Common myeloid progenitor, CD34-positive (primary cell): ENCODE results near the gene CRYZ. TPM values are rescaled to one million over a fixed set of nuclear protein-coding genes. Genes with fewer than 3 reads are reported as not detected.

Source experiments
- CTCF ChIA-PET: fragments of 350-600 bp; sonication (Branson Sonifier 250); formaldehyde crosslinking; loops from one replicate; lab custom pipeline; 2021; ENCODE audit warnings: antibody characterized with exemption; lab: Charles Lee
- POLR2A ChIA-PET: fragments of 350-600 bp; sonication (Branson Sonifier 250); formaldehyde crosslinking; loops from one replicate; lab custom pipeline; 2021; ENCODE audit warnings: antibody characterized with exemption; lab: Charles Lee
- DNase-seq, 3 donors: peaks; one replicate each; pipeline versions ENCODE4 v3.0.0 to v3.0.0-alpha.2; 2013
- H3K27ac ChIP-seq, 2 experiments: 1 replicate in 1 of 2; 2 replicates in 1 of 2; pipeline ENCODE4 v1.7.0; 2013; ENCODE audit warnings: inconsistent platforms in 2 of 2, low read length in 2 of 2, mild to moderate bottlenecking in 2 of 2, low read depth in 1 of 2, moderate library complexity in 1 of 2; ENCODE audit not compliant: severe bottlenecking in 2 of 2, insufficient read depth in 1 of 2, poor library complexity in 1 of 2
- H3K27me3 ChIP-seq, 5 experiments: replicated peaks in 2 of 5; 1 replicate in 3 of 5; 2 replicates in 2 of 5; pipeline versions ENCODE4 v1.6.1 to v1.7.0; 2013; ENCODE audit warnings: low read length in 4 of 5, mild to moderate bottlenecking in 2 of 5, moderate library complexity in 2 of 5, inconsistent platforms in 1 of 5; ENCODE audit not compliant: insufficient read depth in 5 of 5, control insufficient read depth in 4 of 5
- H3K36me3 ChIP-seq, 4 experiments: 1 replicate in 2 of 4; 2 replicates in 2 of 4; pipeline versions ENCODE4 v1.6.1 to v1.7.0; 2013; ENCODE audit warnings: low read length in 3 of 4, control low read depth in 1 of 4, mild to moderate bottlenecking in 1 of 4; ENCODE audit not compliant: control insufficient read depth in 4 of 4, insufficient read depth in 4 of 4
- H3K4me1 ChIP-seq, 4 experiments: 1 replicate in 3 of 4; 2 replicates in 1 of 4; pipeline versions ENCODE4 v1.6.1 to v1.7.1; 2013; ENCODE audit warnings: low read length in 3 of 4, mild to moderate bottlenecking in 3 of 4, control low read depth in 1 of 4, inconsistent platforms in 1 of 4, moderate library complexity in 1 of 4; ENCODE audit not compliant: control insufficient read depth in 4 of 4, insufficient read depth in 4 of 4; ENCODE audit errors: control extremely low read depth in 1 of 4
- H3K4me3 ChIP-seq, 7 experiments: 1 replicate in 4 of 7; 2 replicates in 3 of 7; pipeline versions ENCODE4 v1.5.1 to v1.7.0; 2013; ENCODE audit warnings: mild to moderate bottlenecking in 7 of 7, low read length in 6 of 7, moderate library complexity in 6 of 7, inconsistent platforms in 2 of 7, low read depth in 2 of 7, control low read depth in 1 of 7; ENCODE audit not compliant: insufficient read depth in 4 of 7, control insufficient read depth in 1 of 7; ENCODE audit errors: extremely low read depth in 1 of 7
- H3K9me3 ChIP-seq, 5 experiments: 1 replicate in 4 of 5; 2 replicates in 1 of 5; pipeline versions ENCODE4 v1.6.1 to v1.7.1; 2013; ENCODE audit warnings: low read length in 4 of 5, mild to moderate bottlenecking in 2 of 5, inconsistent platforms in 1 of 5, low read depth in 1 of 5, moderate library complexity in 1 of 5; ENCODE audit not compliant: control insufficient read depth in 4 of 5, insufficient read depth in 2 of 5; ENCODE audit errors: control extremely low read depth in 1 of 5
- WGBS: methylation state at CpG from one replicate; pipeline ENCODE4 v1.1.5; 2013; ENCODE audit not compliant: insufficient coverage; 5-methylcytosine and 5-hydroxymethylcytosine counted together
- polyA plus RNA-seq: library from polyadenylated mRNA; unstranded; fragments of 120-200 nt; gene quantifications from one replicate; pipeline ENCODE4 v1.2.1, GENCODE V29; 2013

Gene CRYZ
- polyA plus RNA-seq: 25.2 TPM

GRCh38 chr1:74732960-74733603 is at the start of gene CRYZ, which contains the start of gene TYW3:
CRYZ (minus strand) TSS chr1:74733050; CDS start chr1:74724821, 8,229 bp downstream.
TYW3 (plus strand) TSS chr1:74733152; CDS start chr1:74733245, 93 bp downstream.
- peaks cover 0 to 3% (median 0%) of the 10 kb centered on the region in 5 experiments for H3K9me3 ChIP-seq
- no peaks in the 10 kb centered on the region for H3K27me3 ChIP-seq
- WGBS: 4% methylated on average over 26 of the region's 30 CpGs
- H3K4me1 ChIP-seq: peaks cover 6 to 29% (median 17%) of the 10 kb centered on the region in 4 experiments
- ChIA-PET POLR2A (no interaction called here), CTCF (interaction anchor here (0.9 to 1.9 kb wide), 8 partner anchors 10 to 535 kb away, joined by 3 to 4 read pairs (median 3); partner anchors contain the start of genes FPGT and LRRIQ3)
- H3K27ac ChIP-seq: peak within 1 kb of the TSS; percentile 83 to 92
- H3K4me3 ChIP-seq: peak within 1 kb of the TSS; percentile 88 to 100 (median 98)
- H3K36me3 ChIP-seq: peaks cover 5 to 21% (median 15%) of the 10 kb centered on the region in 4 experiments
- DNase-seq: peak; percentile 95 to 96 (median 95)

DNA sequence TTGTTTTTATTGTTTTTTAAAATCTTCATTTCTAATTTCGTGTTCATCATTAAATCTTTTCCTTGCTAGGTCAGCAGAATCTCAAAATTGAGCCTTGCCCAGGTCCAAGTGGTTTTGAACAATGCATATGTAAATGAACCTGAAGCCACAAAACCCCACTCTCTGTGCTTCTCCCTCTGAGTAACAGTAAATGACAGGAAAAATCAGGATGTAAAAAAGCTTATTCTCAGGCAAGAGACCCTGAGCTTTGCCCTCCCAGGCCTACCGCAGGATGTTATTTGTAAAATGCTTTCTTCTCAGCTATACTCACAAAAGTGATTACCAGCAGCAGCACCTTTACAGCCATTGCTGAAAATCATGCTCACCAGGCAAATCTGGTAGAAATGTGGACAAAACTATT is 47.7 kb upstream of the CRYZ start:
- no peak for DNase-seq
- Histone ChIP-seq H3K36me3 (no peaks in the 10 kb centered on the region), H3K4me3 (no peak overlapping the region), H3K27ac (no peak overlapping the region), H3K4me1 (no peaks in the 10 kb centered on the region), H3K27me3 (peaks cover 0 to 10% (median 3%) of the 10 kb centered on the region in 5 experiments), H3K9me3 (no peaks in the 10 kb centered on the region)
- ChIA-PET CTCF (interaction anchor here (1.1 kb wide), 1 partner anchor 8 kb away, joined by 4 read pairs; no protein-coding TSS in a partner anchor), POLR2A (no interaction called here)
- WGBS: 80% methylated on average over 1 of the region's 2 CpGs

GRCh38 chr1:74779750-74780149 is 46.9 kb upstream of the CRYZ start:
- CTCF ChIA-PET: no interaction called here
- Histone ChIP-seq H3K4me1 (no peaks in the 10 kb centered on the region), H3K36me3 (no peaks in the 10 kb centered on the region), H3K4me3 (no peak overlapping the region), H3K9me3 (no peaks in the 10 kb centered on the region), H3K27ac (no peak overlapping the region), H3K27me3 (peaks cover 0 to 16% (median 3%) of the 10 kb centered on the region in 5 experiments)
- no peak for DNase-seq
- POLR2A ChIA-PET: no interaction called here

- Histone ChIP-seq H3K4me1 (no peaks in the 10 kb centered on the region), H3K4me3 (no peak overlapping the region), H3K27me3 (peaks cover 0 to 15% (median 6%) of the 10 kb centered on the region in 5 experiments), H3K27ac (no peak overlapping the region), H3K36me3 (no peaks in the 10 kb centered on the region), H3K9me3 (no peaks in the 10 kb centered on the region)
- CTCF ChIA-PET: interaction anchor here (4.5 kb wide), 1 partner anchor 425 kb away, joined by 29 read pairs; no protein-coding TSS in a partner anchor
- DNase-seq: no peak
- no CpG with 5 or more reads among the region's 1 CpG for whole genome bisulfite sequencing
- POLR2A ChIA-PET: no interaction called here
These were observed 44.7 kb upstream of the CRYZ start for GRCh38 chr1:74777525-74777924.

GRCh38 chr1:74775735-74776134 is 42.9 kb upstream of the CRYZ start:
- POLR2A ChIA-PET: no interaction called here
- CTCF ChIA-PET: interaction anchor here (1.3 to 4.5 kb wide), 2 partner anchors 427 to 431 kb away, joined by 3 to 29 read pairs; no protein-coding TSS in a partner anchor
- no CpG with 5 or more reads among the region's 2 CpGs for WGBS
- H3K9me3 ChIP-seq: no peaks in the 10 kb centered on the region
- H3K27ac ChIP-seq: no peak overlapping the region
- no peak overlapping the region for H3K4me3 ChIP-seq
- H3K4me1 ChIP-seq: no peaks in the 10 kb centered on the region
- no peaks in the 10 kb centered on the region for H3K36me3 ChIP-seq
- no peak for DNase-seq
- peaks cover 0 to 13% (median 6%) of the 10 kb centered on the region in 5 experiments for H3K27me3 ChIP-seq

GRCh38 chr1:74773582-74773981 is 40.7 kb upstream of the CRYZ start:
- Histone ChIP-seq H3K9me3 (no peaks in the 10 kb centered on the region), H3K27me3 (peaks cover 0 to 13% (median 3%) of the 10 kb centered on the region in 5 experiments), H3K4me1 (no peaks in the 10 kb centered on the region), H3K36me3 (no peaks in the 10 kb centered on the region), H3K27ac (no peak overlapping the region), H3K4me3 (no peak overlapping the region)
- no peak for DNase-seq
- no CpG with 5 or more reads among the region's 2 CpGs for WGBS
- ChIA-PET CTCF (interaction anchor here (2.7 to 4.5 kb wide), 2 partner anchors 429 kb away, joined by 20 to 29 read pairs; no protein-coding TSS in a partner anchor), POLR2A (no interaction called here)

- Histone ChIP-seq H3K4me3 (no peak overlapping the region), H3K27me3 (peaks cover 0 to 11% (median 3%) of the 10 kb centered on the region in 5 experiments), H3K36me3 (no peaks in the 10 kb centered on the region), H3K9me3 (no peaks in the 10 kb centered on the region), H3K27ac (no peak overlapping the region), H3K4me1 (no peaks in the 10 kb centered on the region)
- CTCF ChIA-PET: interaction anchor here (2.7 kb wide), 1 partner anchor 429 kb away, joined by 20 read pairs; no protein-coding TSS in a partner anchor
- peak in 2 of 3 donors; percentile 29 to 31 for DNase-seq
- POLR2A ChIA-PET: no interaction called here
- 20% methylated on average over 1 of the region's 1 CpG for WGBS
These were observed 40.1 kb upstream of the CRYZ start for GRCh38 chr1:74772945-74773344.
